Hematopoietic multipotent progenitor cell treated with erythropoietin and hydrocortisone succinate and interleukin-3 and kit ligand, for 15 days (in vitro differentiated cells): ENCODE results near the gene TBC1D22A.

Experiments used
- DNase-seq: peaks from one replicate; pipeline ENCODE4 v3.0.0-alpha.2; 2015; ENCODE audit warnings: low spot score

The TBC1D22A gene

DNA sequence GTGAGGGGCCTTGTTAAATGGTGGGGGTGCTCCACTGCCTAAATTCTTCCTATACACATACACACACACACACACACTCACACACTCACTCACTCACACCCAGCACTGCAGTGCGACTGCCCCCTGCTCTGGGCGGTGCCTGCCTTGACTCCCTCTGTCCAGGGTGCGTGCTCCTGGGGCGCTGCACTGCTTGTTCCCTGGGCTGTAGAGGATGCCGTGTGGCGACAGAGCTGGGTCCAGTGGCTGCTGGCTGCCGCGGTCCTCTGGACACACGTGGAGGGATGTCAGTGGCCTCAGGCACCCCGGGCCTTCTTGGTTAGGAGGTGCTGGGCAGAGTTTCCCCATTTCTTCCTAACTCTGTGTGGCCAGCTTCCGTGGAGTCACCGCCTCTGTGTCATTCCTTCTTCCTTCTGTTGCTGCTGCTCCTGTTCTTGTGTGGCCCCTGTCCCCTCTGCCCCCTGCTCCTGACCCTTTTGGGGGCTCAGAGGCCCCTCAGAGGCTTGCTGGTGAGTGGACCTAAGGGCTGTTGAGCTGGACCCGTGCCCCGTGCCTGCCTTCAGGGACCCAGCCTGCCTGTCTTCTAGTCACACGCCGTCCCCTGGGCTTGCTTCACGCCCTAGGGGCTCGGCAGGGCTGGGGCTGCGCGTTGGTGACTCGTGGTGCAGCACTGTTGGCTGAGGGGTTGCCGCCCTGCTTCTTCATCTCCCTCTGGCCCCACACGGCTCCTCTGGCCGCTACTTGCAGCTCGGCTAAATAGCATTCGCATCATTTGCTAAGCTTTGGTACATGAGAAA, 147.0 kb downstream of the TBC1D22A start:
- no peak for DNase-seq

- no peak for DNase-seq
Measured at GRCh38 chr22:46910624-46911023, 148.2 kb downstream of the TBC1D22A start.

GRCh38 chr22:46911346-46911745, 148.9 kb downstream of the TBC1D22A start:
- DNase-seq: no peak

DNA sequence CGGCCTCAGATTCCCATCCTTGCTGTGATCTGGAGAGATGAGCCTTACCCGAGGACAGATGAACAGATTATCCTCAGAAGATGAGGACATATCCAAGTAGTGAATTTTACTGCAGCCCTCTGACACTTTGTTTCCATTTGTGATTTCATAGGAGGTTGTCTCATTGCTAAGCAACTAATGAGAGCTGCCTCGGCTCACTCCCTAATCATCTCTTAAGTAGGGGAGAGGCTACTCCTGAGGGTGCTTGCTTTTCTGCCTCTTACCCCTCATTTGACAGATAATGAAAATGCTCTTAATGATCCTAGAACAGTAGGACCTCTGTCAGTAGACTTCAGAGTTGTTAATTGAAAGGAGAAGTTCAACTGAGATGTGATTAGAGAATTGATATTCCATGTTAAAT, 150.9 kb downstream of the TBC1D22A start:
- no peak for DNase-seq

DNA sequence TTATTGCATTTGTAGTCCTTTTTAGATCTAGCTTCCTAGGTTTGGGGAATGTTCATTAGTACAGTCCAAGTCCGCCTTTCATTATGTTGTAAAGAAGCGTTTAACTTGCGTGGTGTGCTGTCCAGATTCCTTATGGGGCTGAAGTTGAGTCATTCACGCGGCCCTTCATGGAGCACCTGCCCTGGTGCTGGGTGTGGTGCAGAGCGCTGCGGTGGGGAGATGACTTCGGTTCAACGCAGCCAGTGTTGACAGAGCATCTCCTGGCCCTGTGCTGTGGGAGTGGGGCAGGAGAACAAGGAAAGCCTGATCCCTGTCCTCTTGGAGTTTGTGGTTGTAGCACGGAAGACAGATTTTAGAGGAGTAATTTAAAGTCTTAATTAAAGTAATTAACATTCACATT, 152.0 kb downstream of the TBC1D22A start:
- DNase-seq: no peak

GRCh38 chr22:46914916-46915894, 152.8 kb downstream of the TBC1D22A start:
- no peak for DNase-seq

DNA sequence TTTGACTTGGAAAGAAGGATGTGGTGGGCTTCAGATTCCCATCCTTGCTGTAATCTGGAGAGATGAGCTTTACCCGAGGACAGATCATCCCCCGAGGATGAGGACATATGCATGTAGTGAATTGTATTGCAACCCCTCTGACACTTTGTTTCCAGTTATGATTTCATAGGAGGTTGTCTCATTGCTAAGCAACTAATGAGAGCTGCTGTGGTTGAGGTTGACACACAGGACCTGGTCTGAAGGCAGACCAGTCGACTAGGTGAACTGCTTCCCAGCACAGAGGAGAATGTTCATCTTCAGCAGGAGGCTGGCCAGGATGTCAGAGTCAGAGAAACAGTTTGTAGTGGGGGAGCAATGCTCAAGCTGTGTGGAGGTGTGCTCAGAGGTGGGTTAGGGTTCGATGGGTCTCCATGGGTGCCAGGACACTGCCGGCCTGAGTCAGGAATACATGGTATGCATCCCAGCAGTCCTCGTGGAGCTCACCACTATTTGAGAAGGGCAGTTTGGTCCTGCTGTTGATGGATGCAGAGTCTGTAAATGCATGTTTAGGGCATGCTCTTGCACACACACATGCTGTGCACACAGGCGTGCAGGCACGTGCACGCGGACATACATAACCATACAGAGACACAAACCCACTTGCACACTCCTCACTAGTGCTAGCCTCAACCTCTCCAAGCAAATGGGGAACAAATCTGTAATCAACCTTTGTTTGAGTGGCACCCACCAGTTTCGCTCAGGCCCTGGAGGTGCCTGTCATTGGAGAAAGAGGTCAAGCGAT, 153.7 kb downstream of the TBC1D22A start:
- DNase-seq: no peak

DNA sequence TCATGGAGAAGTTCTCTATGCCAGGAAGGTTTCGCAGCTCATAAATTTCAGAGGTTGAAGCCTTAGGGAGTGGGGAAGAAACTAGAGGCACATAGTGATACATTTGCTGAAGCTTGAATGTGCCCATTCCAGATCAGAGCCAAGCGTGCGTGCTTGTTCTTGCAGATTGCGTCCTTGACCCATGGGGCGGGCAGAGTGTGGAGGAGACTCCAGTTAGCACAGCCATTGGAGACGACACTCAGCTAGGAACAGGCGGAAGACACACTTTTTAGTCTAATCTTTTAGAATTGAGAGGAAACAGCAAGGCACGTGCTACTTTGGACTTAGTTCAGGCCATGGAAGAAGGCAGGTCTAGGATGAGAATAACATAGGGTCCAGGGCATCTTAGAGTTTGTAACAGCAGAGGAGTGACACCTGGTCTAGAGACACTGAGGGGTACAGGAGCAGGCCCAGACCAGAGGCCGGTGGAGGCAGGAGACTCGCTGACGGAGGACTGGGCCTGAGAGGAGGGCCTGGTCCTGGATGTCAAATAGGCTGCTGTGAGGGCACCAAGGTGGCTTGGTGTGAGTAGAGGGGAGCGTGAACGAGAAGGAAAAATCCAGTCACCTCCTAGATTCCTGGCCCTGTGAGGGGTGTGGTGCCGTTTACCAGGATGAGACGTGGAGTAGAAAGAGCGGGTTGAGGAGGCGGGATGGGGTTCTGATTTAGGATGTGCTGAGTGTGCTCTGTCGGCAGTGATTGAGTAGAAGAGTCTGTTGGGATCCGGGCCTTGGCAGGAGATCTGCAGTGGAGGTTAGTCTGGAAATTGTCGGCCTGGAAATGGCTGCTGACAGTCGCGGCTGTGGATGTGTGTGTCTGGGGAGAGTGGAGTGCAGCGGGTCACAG, 154.7 kb downstream of the TBC1D22A start:
- no peak for DNase-seq

DNA sequence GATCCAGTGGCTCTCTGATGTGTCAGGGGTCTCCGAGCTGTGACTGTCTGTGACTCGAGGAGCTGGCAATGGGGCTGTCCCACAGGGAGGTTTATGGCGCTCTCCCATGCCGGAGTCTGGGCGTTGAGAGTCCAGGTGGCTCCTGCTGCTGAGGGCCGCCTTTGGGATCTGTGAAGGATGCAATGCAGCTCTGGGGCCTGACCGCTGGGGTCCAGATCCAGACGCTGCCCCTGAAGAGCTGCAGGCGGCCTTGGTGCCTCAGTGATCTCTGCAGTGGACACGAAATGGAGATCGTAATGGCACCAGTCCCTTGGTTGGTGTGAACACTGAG, 155.3 kb downstream of the TBC1D22A start:
- no peak for DNase-seq

- DNase-seq: no peak
Measured at GRCh38 chr22:46918197-46918596, 155.7 kb downstream of the TBC1D22A start.

DNA sequence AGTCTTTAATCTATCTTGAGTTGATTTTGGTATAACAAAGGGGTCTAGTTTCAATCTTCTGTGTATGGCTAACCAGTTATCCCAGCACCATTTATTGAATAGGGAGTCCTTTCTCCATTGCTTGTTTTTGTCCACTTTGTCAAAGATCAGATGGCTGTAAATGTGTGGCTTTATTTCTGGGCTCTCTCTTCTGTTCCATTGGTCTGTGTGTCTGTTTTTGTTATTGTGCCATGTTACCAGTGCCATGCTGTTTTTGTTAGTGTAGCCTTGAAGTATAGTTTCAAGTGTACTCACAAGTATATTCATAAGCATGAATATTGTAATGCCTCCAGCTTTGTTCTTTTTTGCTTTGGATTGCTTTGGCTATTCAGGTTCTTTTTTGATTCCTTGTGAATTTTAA, 159.6 kb downstream of the TBC1D22A start:
- no peak for DNase-seq

DNA sequence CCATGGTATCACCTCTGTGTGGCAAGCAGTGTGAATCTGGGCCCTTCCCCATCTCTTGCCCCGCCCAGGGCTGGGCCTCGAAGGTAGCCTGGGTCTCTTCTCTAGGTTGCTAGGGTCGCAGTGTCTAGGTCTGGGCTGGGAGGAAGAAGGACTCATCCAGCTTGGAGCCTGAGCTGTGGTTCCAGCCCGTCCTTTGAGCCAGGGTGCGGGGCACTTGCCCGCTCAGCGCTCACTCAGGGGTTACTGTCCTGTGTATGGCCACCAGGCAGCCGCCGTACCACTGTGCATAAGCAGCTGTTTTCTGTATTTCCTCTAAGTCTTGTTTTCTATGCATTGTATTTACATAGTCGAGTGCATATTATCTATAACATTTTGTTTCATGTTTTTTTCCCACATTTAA, 160.9 kb downstream of the TBC1D22A start:
- no peak for DNase-seq

GRCh38 chr22:46925818-46926217, 163.4 kb downstream of the TBC1D22A start:
- DNase-seq: no peak

DNA sequence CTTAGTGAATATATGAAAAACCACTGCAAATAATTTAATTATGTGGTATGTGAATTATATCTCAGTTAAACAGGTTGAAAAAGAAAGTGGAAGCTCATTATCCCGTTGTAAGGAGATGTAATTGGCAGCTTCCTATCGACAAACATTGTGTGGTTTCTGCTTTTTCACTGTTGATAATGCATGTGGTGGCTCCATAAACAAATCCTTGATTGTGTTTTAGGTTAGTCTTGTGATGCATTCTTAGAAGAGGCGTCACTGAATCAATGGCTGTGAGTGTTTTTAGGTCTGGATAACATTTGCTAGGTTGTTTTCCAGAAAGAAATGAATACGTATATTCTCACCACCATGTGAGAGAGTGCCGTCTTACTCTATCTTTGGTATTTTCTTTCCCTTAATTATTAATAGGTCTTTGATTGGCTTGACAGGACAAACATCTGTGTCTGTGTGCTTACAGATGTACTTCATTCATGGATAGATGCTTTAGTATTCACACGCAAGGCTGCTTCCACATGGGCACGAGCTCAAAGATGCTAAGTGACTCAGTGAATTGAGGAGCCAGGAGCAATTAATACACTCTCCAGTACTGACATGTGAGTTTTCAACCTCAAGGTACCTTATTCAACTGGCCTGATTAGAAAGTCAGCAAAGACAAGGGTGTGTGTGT, 166.7 kb downstream of the TBC1D22A start:
- no peak for DNase-seq

GRCh38 chr22:46929710-46930204, 167.3 kb downstream of the TBC1D22A start:
- no peak for DNase-seq

DNA sequence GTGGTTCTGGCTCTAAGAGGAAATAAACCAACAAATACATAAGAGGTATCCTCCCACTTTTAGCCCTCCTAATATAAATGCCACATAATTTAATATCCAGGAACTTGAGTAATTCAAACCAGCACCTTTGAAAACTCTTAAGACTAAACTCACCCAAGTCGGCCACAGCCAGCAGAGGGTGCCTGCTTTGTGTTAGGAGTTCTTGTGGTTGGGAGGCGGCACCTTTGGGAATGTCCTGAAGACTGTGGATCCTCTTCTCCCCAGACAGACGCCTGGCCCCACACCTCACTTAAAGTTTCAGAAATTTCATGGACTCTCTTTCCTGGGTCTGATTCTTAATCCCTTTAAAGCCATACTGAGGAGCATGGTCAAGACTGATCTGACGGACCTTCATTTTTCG, 169.0 kb downstream of the TBC1D22A start:
- no peak for DNase-seq

DNA sequence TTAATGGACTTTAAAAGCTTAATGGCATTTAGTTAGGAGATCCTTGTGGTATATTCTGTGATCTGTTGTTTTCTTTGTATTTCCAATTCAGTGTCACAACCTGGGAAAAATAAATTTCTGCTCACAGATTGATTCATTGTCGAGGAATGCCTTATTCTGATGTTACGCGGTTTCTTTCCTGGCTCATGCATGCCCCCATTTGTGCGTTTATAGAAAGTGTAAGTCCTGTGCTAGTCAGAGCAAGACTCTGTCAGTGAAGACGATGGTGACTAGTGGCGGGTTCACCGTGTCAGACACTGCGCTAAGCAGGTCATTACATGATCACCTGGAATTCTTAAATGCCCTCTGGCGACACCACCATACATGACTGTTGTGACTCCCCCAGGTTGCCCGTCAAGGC, 169.4 kb downstream of the TBC1D22A start:
- no peak for DNase-seq

- no peak for DNase-seq
Measured at GRCh38 chr22:46933040-46933930, 170.8 kb downstream of the TBC1D22A start.

GRCh38 chr22:46934172-46934745, 171.8 kb downstream of the TBC1D22A start:
- DNase-seq: no peak
